EH (cell line): ENCODE results near the gene CSK.

Experiments
- DNase-seq: peaks from one replicate; pipeline ENCODE4 v3.0.0-alpha.2; 2015; ENCODE audit warnings: low read depth

The CSK gene

DNA sequence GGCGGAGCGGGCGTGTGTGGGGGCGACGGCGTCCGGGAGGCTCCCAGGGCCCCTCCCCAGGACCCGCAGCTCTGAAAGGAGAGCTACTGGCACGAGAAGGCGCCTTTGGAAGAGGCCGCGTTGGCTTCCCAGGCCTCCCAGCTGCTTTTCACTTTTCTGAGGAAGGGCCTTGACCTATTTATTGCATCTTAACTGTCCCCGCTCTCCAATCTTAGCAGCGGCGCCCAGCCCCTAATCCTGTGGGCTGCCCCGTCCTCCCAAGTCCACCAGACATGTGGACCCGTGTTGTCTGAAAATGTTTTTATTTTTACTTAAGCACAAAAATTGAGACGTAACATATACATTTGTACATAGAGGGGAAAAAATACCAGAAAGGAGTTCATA, 61.6 kb downstream of the CSK start:
- DNase-seq, result no peak

DNA sequence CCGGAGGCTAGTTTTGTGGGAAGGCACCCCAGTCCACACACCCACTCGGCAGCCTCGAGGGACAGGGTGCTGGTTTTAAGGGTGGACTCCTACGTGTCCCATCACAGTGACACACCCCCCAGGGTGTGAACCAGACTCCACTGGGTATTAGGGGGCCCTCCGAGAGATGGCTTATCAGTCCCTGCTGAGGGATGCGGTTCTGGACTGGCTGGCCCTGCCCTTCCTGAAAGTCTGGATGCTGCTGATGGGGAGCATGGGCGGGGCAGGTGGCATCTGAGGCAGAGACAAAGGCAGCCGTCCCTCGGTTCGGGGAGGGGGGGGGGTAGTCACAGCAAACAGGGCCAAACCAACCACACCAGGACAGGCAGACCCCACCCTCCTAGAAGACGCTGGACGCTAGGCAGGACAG, 62.0 kb downstream of the CSK start:
- DNase-seq, result no peak

DNA sequence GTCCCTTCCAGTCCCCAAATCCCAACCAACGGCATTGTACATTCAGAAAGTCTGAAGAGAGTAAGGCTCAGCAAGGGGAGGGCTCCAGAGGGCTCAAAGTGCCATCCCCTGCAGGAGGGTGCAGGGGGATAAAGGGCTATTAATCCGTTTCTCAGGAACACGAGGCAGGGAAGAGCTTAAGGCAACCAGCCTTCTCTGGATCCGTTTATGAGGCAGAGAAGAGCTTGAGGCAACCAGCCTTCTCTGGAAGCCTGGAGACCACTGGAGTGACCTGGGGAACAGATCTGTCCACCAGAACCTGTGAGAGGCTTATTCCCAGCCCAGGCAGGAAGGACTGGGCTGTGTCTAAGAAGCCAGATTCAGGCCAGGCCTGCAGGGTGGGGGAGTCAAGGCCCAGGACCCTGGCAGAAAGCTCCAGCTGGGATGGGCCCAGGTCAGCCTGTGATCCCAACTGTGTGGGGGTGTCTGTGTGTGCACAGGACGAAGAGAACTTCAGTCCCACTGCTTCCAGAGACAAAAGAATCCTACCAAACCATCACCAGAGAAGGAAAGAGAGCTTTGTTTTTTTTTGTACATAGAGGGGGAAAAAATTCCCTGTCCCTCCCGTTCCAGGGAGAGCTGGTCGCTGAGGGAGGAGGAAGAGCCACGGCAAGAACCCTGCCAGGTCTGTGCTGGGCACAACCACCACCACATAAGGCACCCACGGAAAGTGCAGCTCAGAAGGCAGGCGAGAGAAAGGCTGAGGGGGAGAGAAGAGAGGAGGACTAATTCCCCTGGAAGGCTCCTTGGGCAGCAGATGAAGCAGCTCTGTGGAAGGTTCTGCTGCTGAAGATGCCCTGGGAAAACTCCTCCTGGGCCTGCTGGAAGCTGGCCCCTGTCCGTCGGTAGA, 62.7 kb downstream of the CSK start:
- no peak for DNase-seq

DNA sequence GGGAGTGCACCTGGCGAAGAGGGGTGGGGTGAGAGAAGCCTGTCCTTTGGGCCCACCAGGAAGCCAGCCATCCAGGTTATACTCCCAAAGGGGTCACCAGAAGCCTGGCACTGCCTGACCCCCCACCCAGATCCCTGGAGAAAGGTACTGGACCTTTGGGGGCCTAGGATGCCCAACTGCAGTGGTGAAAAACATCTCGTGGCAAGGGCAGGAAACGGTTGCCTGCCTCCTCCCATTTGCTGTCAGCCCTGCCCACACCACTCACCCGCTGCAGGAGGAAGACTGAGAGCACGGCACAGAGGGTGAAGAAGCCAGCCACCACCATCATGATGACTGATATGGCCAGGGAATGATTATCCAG, 63.3 kb downstream of the CSK start:
- DNase-seq, result no peak

DNA sequence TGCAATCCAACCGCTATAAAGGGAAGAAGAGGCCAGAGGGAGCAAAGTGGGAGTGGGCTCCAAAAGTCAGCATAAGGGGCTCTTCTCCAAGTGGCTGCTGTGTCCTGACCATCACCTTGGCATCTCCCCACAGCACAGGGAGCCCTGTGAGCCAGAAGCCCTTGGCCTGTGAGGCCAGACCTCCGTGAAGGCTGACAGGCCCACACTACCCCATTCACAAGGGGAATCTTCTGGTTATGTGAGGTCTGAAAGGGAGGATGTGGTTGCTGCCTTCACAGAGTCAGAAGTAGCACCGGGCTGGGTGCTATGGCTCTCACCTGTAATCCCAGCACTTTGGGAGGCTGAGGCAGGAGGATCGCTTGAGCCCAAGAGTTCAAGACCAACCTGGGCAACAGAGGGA, 63.7 kb downstream of the CSK start:
- no peak for DNase-seq

DNA sequence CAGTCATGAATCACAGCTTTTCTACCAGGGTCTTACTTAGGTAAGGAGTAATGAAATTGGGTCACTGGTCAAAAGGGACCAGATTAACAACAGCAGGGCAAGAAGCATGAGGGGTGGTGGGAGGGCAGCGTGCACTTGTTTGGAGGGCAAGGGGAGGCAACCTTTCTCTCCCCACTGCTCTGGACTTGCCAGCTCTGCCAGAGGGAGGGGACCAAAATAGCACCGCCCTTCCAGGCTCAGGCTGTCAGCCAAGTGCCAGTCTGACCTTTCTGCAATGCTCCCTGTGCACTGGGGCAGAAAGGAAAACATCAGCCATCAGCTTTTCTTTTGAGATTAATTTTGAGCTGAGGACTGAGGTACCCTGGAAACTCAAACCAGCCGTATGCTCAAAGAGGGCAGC, 65.6 kb downstream of the CSK start:
- DNase-seq, result no peak

DNA sequence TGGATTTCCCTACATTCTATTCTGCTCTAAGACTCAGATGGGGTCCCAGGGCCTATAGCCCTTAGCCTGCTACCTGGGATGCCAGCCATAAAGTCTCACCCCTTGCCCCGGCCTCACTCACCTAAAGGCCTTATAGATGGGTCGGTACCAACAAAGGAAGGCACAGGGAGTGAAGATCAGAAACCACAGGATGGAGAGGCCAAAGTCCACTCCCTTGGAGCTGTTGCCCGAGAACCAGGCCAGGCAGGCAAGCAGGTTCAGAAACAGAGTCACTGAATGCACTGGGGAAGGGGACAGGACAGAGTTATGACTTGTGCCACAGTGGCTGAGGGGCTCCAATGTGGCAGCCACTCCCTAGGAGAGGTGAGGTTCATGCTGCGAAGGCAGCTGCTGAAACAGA, 68.5 kb downstream of the CSK start:
- DNase-seq, result no peak

DNA sequence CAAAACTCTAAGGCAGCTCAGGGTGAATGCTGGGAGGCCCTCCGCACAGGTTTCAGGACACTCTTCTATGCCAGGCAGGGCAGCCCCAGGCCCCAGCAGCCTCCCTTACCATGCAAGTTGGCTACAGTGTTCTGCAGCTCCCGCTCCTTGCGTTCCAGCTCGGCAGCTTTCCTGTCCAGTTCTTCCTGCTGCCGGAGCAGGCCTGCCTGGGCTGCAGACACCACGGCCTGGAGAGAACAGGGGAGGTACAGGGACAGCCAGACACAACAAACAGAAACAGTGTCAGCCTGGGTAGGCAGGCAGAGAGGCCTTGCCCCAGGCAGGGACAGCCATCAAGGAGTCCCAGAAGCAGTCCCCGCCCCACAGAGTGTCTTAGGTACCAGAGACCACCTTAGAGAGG, 70.1 kb downstream of the CSK start:
- DNase-seq, result no peak
